WI38 (cell line): ENCODE measurements around the gene INSIG2.

Experiments used
- H3K4me3 ChIP-seq: 2 replicates; pipeline ENCODE4 v1.5.1; 2011; ENCODE audit warnings: low read depth, mild to moderate bottlenecking, control low read depth, low read length
- TF ChIP-seq, protein P1 (sequence below): IDR thresholded peaks from 2 replicates; pipeline ENCODE4 v1.5.1; 2012; ENCODE audit warnings: low read depth, mild to moderate bottlenecking, control low read depth, low read length

The INSIG2 gene

DNA sequence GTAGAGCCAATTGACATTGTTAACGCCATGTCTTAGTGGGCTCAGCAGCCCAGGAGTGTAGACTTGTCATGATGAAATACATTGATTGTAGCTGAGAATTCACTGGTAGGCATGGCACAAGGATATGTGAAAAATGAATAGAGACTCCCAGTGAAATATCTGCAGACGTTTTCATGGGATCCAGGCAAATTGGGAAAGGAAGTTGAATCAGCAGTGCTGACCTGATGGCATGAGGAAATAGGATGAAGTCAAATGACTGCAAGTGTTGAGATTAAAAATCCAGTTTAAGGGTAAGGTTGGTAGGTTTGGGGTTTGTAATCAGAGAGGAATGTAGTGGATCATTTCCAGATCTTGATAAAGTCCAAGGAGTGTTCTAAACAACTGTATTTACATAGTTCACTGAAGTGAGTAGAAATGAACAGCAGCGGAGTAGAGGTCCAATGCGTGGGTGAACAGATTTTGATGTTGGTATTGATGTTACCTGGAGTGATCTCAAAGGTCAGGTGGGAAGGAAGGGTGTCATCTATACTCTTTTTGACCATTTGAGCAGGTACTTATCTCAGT is 24.6 kb downstream of the INSIG2 start:
- no peak overlapping the region for H3K4me3 ChIP-seq
- TF ChIP-seq, protein P1, sequence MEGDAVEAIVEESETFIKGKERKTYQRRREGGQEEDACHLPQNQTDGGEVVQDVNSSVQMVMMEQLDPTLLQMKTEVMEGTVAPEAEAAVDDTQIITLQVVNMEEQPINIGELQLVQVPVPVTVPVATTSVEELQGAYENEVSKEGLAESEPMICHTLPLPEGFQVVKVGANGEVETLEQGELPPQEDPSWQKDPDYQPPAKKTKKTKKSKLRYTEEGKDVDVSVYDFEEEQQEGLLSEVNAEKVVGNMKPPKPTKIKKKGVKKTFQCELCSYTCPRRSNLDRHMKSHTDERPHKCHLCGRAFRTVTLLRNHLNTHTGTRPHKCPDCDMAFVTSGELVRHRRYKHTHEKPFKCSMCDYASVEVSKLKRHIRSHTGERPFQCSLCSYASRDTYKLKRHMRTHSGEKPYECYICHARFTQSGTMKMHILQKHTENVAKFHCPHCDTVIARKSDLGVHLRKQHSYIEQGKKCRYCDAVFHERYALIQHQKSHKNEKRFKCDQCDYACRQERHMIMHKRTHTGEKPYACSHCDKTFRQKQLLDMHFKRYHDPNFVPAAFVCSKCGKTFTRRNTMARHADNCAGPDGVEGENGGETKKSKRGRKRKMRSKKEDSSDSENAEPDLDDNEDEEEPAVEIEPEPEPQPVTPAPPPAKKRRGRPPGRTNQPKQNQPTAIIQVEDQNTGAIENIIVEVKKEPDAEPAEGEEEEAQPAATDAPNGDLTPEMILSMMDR, result no peak

DNA sequence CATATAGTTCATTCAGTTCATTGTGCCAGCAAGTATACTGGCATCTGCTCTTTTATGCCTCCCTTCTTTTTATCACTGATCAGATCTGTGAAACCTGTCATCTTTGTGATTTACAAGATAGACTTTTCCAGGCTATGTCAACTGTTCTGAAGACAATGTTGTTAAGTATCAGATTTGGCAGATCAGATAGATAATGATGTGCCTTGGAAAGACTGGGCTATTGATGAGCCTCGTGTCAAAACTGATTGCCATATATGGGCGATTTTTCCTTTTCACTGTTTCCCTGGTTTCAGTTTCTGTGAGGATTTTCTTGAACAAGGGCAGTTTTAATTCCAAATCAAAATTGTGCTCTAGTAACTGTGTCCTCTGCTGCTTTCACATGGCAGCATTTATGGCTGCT is 26.6 kb downstream of the INSIG2 start:
- TF ChIP-seq, protein P1, result no peak
- no peak overlapping the region for H3K4me3 ChIP-seq

DNA sequence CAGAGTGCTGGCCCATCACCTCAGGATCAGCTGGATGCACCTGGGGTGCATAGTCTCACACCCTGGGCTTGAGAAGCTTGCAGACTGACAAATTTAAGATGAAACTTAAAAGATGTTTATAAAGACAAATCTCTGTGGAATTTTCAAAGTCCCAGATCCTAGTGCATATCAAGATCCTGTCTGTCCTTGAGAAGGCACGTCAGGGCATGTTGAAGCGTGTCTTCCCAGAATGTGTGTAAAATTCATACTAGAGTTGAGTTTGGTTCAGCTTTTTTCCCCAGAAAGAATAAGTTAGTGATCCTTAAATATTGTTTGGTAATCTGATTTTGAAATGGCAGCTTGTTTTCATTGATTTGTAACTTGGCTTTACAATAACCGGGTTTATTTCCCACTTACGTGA is 27.5 kb downstream of the INSIG2 start:
- TF ChIP-seq, protein P1, result no peak
- H3K4me3 ChIP-seq, result no peak overlapping the region

DNA sequence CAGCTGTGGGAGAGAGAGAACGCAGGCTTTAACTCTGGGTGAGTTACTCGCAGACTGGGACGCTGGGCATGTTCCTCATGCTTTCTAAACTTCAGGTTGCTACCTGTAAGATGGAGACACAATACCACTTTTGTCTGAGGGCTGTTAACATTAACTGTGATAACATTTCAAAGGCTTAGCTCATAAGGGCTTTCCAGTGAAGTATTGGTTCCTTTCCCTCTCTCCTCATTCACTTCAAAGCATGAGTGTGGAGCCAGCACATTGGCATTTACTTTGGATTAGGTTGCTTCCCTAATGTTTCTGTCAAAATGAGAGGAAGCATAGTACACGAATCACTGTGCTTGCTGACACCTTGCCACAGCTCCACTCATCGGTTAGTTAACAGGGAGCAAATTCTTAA is 30.2 kb downstream of the INSIG2 start:
- no peak overlapping the region for H3K4me3 ChIP-seq
- TF ChIP-seq, protein P1, result no peak

DNA sequence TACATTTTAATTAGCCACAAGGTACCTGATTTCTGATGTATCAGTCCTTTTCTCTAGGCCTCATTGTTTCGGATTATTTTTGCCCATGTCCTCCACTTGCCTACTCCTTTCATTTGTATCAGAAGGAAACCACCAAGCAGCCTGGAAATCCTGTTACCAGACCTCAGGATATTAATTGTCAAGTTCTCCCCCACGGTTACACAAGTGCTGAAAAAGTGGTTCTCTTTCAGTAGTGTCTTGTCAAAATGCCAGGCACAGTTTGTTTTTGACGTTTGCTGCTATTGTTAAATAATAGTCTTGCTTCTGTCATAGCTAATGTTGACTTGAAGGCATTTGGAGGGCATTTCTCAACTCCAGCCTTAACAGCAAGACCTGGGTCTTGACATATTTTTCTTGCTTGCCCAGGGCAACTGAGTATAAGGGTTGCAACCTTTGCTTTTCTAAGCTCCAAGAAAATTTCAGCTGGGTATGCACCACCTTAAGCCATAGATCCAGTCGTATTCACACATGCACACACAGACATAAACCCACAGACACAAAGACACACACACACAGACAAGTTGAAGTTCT is 31.0 kb downstream of the INSIG2 start:
- TF ChIP-seq, protein P1, result no peak
- no peak overlapping the region for H3K4me3 ChIP-seq

DNA sequence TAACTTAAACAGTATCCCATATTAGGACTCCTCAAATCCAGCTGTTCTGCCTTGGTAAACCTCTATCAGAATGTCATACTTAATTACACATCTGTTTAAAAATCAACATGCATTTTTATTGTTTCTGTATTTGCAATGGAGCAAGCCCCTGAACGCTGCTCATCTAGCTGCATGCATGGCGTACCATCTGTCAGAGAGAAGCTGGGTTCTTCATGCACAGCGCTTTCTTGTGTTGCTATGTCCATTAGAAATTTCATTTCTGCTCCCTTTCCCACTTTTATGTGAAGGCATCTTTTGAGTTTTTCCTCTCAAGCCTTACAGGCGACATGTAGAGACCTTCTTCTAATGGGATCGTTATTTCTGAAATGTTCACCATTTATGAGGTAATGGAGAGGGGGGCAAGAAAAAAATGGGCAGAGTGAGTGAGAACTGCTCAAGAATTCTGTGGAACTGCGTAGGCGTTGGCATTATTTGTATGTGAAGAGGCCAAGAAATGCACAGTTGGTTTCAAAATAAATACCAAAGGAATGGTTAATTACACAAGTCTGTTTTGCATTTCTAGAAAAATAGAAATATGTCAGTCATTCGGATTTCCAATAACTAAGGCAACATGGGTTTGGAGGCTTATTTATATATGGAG is 31.6 kb downstream of the INSIG2 start:
- TF ChIP-seq, protein P1, result no peak

DNA sequence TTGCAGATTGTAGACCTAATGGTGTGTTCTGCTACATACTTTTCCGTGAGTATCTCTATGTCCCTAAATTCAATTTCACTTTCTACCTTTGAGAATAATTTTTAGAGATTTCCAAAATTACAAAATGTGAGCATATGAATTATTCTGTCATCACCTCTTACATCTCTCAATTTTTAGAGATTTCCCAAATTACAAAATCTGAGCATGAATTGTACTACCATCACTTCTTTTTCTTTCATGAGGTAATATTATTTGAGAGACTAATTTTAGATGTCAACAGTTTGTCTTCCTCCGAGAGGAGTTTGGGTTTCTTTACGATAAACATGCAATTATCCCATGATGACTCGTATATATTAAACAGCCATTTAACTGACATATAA is 32.1 kb downstream of the INSIG2 start:
- H3K4me3 ChIP-seq, result no peak overlapping the region
- TF ChIP-seq, protein P1, result no peak

More for the DNA sequence above, 31.6 kb downstream of the INSIG2 start:
- H3K4me3 ChIP-seq, result no peak overlapping the region
